CD4-positive, CD25-positive, alpha-beta regulatory T cell (primary cell): ENCODE results near the gene NDUFS7. TPM values are rescaled to one million over a fixed set of nuclear protein-coding genes. Genes with fewer than 3 reads are reported as not detected.

Experiments
- ATAC-seq, 2 donors: fragments of 150-1000 bp; cut with Tn5 transposase; one replicate each; pipeline ENCODE4 v1.10.0; 2021; ENCODE audit warnings: low read depth in 2 of 2, moderate number of reproducible peaks in 2 of 2, moderate library complexity in 1 of 2
- DNase-seq, 3 donors: peaks; one replicate each; pipeline versions ENCODE4 v3.0.0 to v3.0.0-alpha.2; 2012 to 2022; ENCODE audit warnings: mixed read lengths in 1 of 3
- H3K27ac ChIP-seq: one replicate; pipeline ENCODE4 v1.7.0; 2013; ENCODE audit warnings: mild to moderate bottlenecking, low read length; ENCODE audit not compliant: insufficient read depth, poor library complexity, severe bottlenecking
- H3K27me3 ChIP-seq: one replicate; pipeline ENCODE4 v1.7.0; 2013; ENCODE audit warnings: low read length; ENCODE audit not compliant: control insufficient read depth, insufficient read depth
- H3K36me3 ChIP-seq: one replicate; pipeline ENCODE4 v1.7.0; 2013; ENCODE audit warnings: mild to moderate bottlenecking, low read length, moderate library complexity; ENCODE audit not compliant: control insufficient read depth, insufficient read depth
- H3K4me1 ChIP-seq: 2 replicates; pipeline ENCODE4 v1.7.0; 2013; ENCODE audit warnings: mild to moderate bottlenecking, low read length; ENCODE audit not compliant: insufficient read depth, control insufficient read depth, poor library complexity, severe bottlenecking
- H3K4me3 ChIP-seq: one replicate; pipeline ENCODE4 v1.7.0; 2013; ENCODE audit warnings: low read depth, mild to moderate bottlenecking, low read length, moderate library complexity
- H3K9me3 ChIP-seq, 2 experiments: 1 replicate in 1 of 2; 2 replicates in 1 of 2; pipeline ENCODE4 v1.7.0; 2013; ENCODE audit warnings: low read length in 2 of 2, mild to moderate bottlenecking in 1 of 2, moderate library complexity in 1 of 2; ENCODE audit not compliant: control insufficient read depth in 2 of 2
- H3K27ac Mint-ChIP-seq, 3 donors: one replicate each; pipeline ENCODE4 v1.8.0; 2020 to 2022; ENCODE audit warnings: mild to moderate bottlenecking in 3 of 3, mixed read lengths in 3 of 3, moderate library complexity in 2 of 3
- H3K27me3 Mint-ChIP-seq: one replicate; pipeline ENCODE4 v1.8.0; 2022; ENCODE audit warnings: mild to moderate bottlenecking, mixed read lengths
- H3K36me3 Mint-ChIP-seq: one replicate; pipeline ENCODE4 v1.8.0; 2020; ENCODE audit warnings: mixed read lengths
- H3K4me1 Mint-ChIP-seq, 4 donors: one replicate each; pipeline ENCODE4 v1.8.0; 2020 to 2022; ENCODE audit warnings: mixed read lengths in 4 of 4, mild to moderate bottlenecking in 1 of 4
- H3K4me3 Mint-ChIP-seq, 4 donors: one replicate each; pipeline ENCODE4 v1.8.0; 2020 to 2022; ENCODE audit warnings: mild to moderate bottlenecking in 4 of 4, mixed read lengths in 4 of 4, moderate library complexity in 3 of 4
- H3K9me3 Mint-ChIP-seq, 7 donors: one replicate each; pipeline ENCODE4 v1.8.0; 2020 to 2022; ENCODE audit warnings: mixed read lengths in 7 of 7, mild to moderate bottlenecking in 3 of 7, moderate library complexity in 2 of 7
- polyA plus RNA-seq, 4 donors: library from polyadenylated mRNA; unstranded; fragments of 300-500 nt; fragmentation: Illumina TruSeq; gene quantifications; one replicate each; pipeline ENCODE4 v1.2.3, GENCODE V29; 2021
- total RNA-seq: library from RNA; stranded (reverse); gene quantifications from one replicate; pipeline ENCODE4 v1.2.3, GENCODE V29; 2022

The NDUFS7 gene
- total and polyA plus RNA-seq, 5 donors from 2014 or later, result 58.3 to 227 (median 207) TPM

- Histone ChIP-seq H3K4me1 (no peaks in the 10 kb centered on the region), H3K4me3 (no peak overlapping the region), H3K9me3 (no peaks in the 10 kb centered on the region), H3K36me3 (peaks cover 83% of the 10 kb centered on the region), H3K27ac (no peak overlapping the region), H3K27me3 (no peaks in the 10 kb centered on the region)
- Mint-ChIP-seq H3K27me3 (no peaks in the 10 kb centered on the region), H3K4me3 (peak overlapping the region in 1 of 4 donors; percentile 49), H3K9me3 (peaks cover 0 to 2% (median 0%) of the 10 kb centered on the region in 7 donors), H3K27ac (no peak overlapping the region), H3K36me3 (peaks cover 29% of the 10 kb centered on the region), H3K4me1 (peaks cover 0 to 15% (median 7%) of the 10 kb centered on the region in 4 donors)
- ATAC-seq, result no peak
- DNase-seq, result no peak
These were observed 38.7 kb downstream of the NDUFS7 start for GRCh38 chr19:1422360-1422759.

GRCh38 chr19:1422943-1423342 lies 39.2 kb downstream of the NDUFS7 start:
- no peak for ATAC-seq
- no peak for DNase-seq
- Mint-ChIP-seq H3K27me3 (no peaks in the 10 kb centered on the region), H3K4me3 (no peak overlapping the region), H3K9me3 (peaks cover 0 to 2% (median 0%) of the 10 kb centered on the region in 7 donors), H3K36me3 (peaks cover 26% of the 10 kb centered on the region), H3K27ac (no peak overlapping the region), H3K4me1 (peaks cover 0 to 9% (median 4%) of the 10 kb centered on the region in 4 donors)
- Histone ChIP-seq H3K9me3 (no peaks in the 10 kb centered on the region), H3K4me3 (no peak overlapping the region), H3K4me1 (no peaks in the 10 kb centered on the region), H3K27me3 (no peaks in the 10 kb centered on the region), H3K27ac (no peak overlapping the region), H3K36me3 (peaks cover 83% of the 10 kb centered on the region)

- peaks cover 0 to 2% (median 0%) of the 10 kb centered on the region in 7 donors for H3K9me3 Mint-ChIP-seq
- ATAC-seq, result no peak
- Histone ChIP-seq H3K4me3 (no peak overlapping the region), H3K4me1 (no peaks in the 10 kb centered on the region), H3K27ac (no peak overlapping the region), H3K27me3 (no peaks in the 10 kb centered on the region), H3K9me3 (no peaks in the 10 kb centered on the region), H3K36me3 (peaks cover 83% of the 10 kb centered on the region)
- no peak for DNase-seq
- H3K4me1 Mint-ChIP-seq, result peaks cover 0 to 11% (median 2%) of the 10 kb centered on the region in 4 donors
- peaks cover 22% of the 10 kb centered on the region for H3K36me3 Mint-ChIP-seq
- no peak overlapping the region for H3K4me3 Mint-ChIP-seq
- H3K27ac Mint-ChIP-seq, result peak overlapping the region in 1 of 3 donors; percentile 38
- no peaks in the 10 kb centered on the region for H3K27me3 Mint-ChIP-seq
These were observed 39.9 kb downstream of the NDUFS7 start for GRCh38 chr19:1423436-1424191.

- ATAC-seq (no peak), DNase-seq (no peak)
- Histone ChIP-seq H3K27ac (no peak overlapping the region), H3K9me3 (no peaks in the 10 kb centered on the region), H3K4me3 (no peak overlapping the region), H3K4me1 (no peaks in the 10 kb centered on the region), H3K27me3 (no peaks in the 10 kb centered on the region), H3K36me3 (peaks cover 81% of the 10 kb centered on the region)
- Mint-ChIP-seq H3K4me1 (peaks cover 0 to 9% (median under 1%) of the 10 kb centered on the region in 4 donors), H3K27me3 (no peaks in the 10 kb centered on the region), H3K36me3 (peaks cover 20% of the 10 kb centered on the region), H3K4me3 (no peak overlapping the region), H3K27ac (peak overlapping the region in 1 of 3 donors; percentile 38), H3K9me3 (peaks cover 0 to 2% (median 0%) of the 10 kb centered on the region in 7 donors)
These were observed 40.7 kb downstream of the NDUFS7 start for GRCh38 chr19:1424192-1424955.

GRCh38 chr19:1425102-1425837 lies 41.6 kb downstream of the NDUFS7 start:
- H3K27ac Mint-ChIP-seq, result peak overlapping the region in 1 of 3 donors; percentile 69
- peak overlapping the region in 1 of 4 donors; percentile 82 for H3K4me3 Mint-ChIP-seq
- peaks cover 0 to 2% (median 0%) of the 10 kb centered on the region in 7 donors for H3K9me3 Mint-ChIP-seq
- H3K36me3 ChIP-seq, result peaks cover 87% of the 10 kb centered on the region
- ATAC-seq (no peak), DNase-seq (no peak)
- H3K9me3 ChIP-seq, result no peaks in the 10 kb centered on the region
- no peak overlapping the region for H3K4me3 ChIP-seq
- H3K27ac ChIP-seq, result no peak overlapping the region
- no peaks in the 10 kb centered on the region for H3K27me3 Mint-ChIP-seq
- peaks cover 0 to 6% (median 0%) of the 10 kb centered on the region in 4 donors for H3K4me1 Mint-ChIP-seq
- no peaks in the 10 kb centered on the region for H3K27me3 ChIP-seq
- H3K36me3 Mint-ChIP-seq, result peaks cover 16% of the 10 kb centered on the region
- H3K4me1 ChIP-seq, result no peaks in the 10 kb centered on the region

GRCh38 chr19:1425902-1426301 lies 42.2 kb downstream of the NDUFS7 start:
- H3K27ac Mint-ChIP-seq, result peak overlapping the region in 1 of 3 donors; percentile 69
- H3K4me3 Mint-ChIP-seq, result no peak overlapping the region
- Histone ChIP-seq H3K4me3 (no peak overlapping the region), H3K9me3 (no peaks in the 10 kb centered on the region), H3K27ac (no peak overlapping the region), H3K4me1 (no peaks in the 10 kb centered on the region), H3K36me3 (peaks cover 83% of the 10 kb centered on the region), H3K27me3 (no peaks in the 10 kb centered on the region)
- DNase-seq, result no peak
- ATAC-seq, result no peak
- no peaks in the 10 kb centered on the region for H3K27me3 Mint-ChIP-seq
- H3K9me3 Mint-ChIP-seq, result peaks cover 0 to 1% (median 0%) of the 10 kb centered on the region in 7 donors
- peaks cover 0 to 6% (median 0%) of the 10 kb centered on the region in 4 donors for H3K4me1 Mint-ChIP-seq
- peaks cover 12% of the 10 kb centered on the region for H3K36me3 Mint-ChIP-seq

- Mint-ChIP-seq H3K4me3 (no peak overlapping the region), H3K9me3 (no peaks in the 10 kb centered on the region)
These were observed 43.0 kb downstream of the NDUFS7 start for GRCh38 chr19:1426736-1427135.

More at GRCh38 chr19:1426736-1427135, 43.0 kb downstream of the NDUFS7 start:
- Mint-ChIP-seq H3K4me1 (peaks cover 0 to 6% (median 0%) of the 10 kb centered on the region in 4 donors), H3K27me3 (no peaks in the 10 kb centered on the region), H3K27ac (no peak overlapping the region), H3K36me3 (peaks cover 12% of the 10 kb centered on the region)
- no peak overlapping the region for H3K27ac ChIP-seq
- ATAC-seq (no peak), DNase-seq (no peak)
- H3K4me3 ChIP-seq, result no peak overlapping the region
- no peaks in the 10 kb centered on the region for H3K4me1 ChIP-seq
- H3K9me3 ChIP-seq, result no peaks in the 10 kb centered on the region
- H3K36me3 ChIP-seq, result peaks cover 83% of the 10 kb centered on the region
- H3K27me3 ChIP-seq, result no peaks in the 10 kb centered on the region
